Upper lobe of right lung (tissue), 1 donor: ENCODE results near the gene HNRNPA2B1. TPM values are rescaled to one million over a fixed set of nuclear protein-coding genes. Genes with fewer than 3 reads are reported as not detected.
"Not testable (repeated sequence)": the region's sequence is repeated elsewhere in the genome, so short reads cannot be mapped to it uniquely, and the experiment has no call there.

Experiments used
- ATAC-seq: fragments of 200-7000 bp; cut with Tn5 transposase; one replicate; pipeline ENCODE4 v1.9.1; 2020; ENCODE audit warnings: mild to moderate bottlenecking, moderate library complexity
- DNase-seq: peaks from one replicate; pipeline ENCODE4 v3.0.0-alpha.2; 2020
- H3K27ac ChIP-seq: fragments of 200-600 bp; one replicate; pipeline ENCODE4 v1.8.0; 2022
- H3K27me3 ChIP-seq: fragments of 200-600 bp; one replicate; pipeline ENCODE4 v1.8.0; 2022; ENCODE audit warnings: mild to moderate bottlenecking
- H3K36me3 ChIP-seq: fragments of 200-600 bp; one replicate; pipeline ENCODE4 v1.8.0; 2022
- H3K4me1 ChIP-seq: fragments of 200-600 bp; one replicate; pipeline ENCODE4 v1.8.0; 2022
- H3K4me3 ChIP-seq: fragments of 200-600 bp; one replicate; pipeline ENCODE4 v1.8.0; 2022; ENCODE audit warnings: mild to moderate bottlenecking
- H3K9me3 ChIP-seq: fragments of 200-600 bp; one replicate; pipeline ENCODE4 v1.8.0; 2022
- intact Hi-C: fragments of 100-400 bp; cut with DNase I; formaldehyde crosslinking; loops from one replicate; pipeline ENCODE4 v1.11.0; 2022
- total RNA-seq: library from RNA; stranded (reverse); fragmentation: NEBNext Ultra II Directional; extraction: Animal tissue kit (Norgen Biotek cat#: 25700); gene quantifications from one replicate; pipeline ENCODE4 v1.2.1, GENCODE V29; 2021
- TF ChIP-seq, protein P1 (sequence below): fragments of 200-600 bp; IDR thresholded peaks from one replicate; pipeline ENCODE4 v1.8.0; 2022; ENCODE audit warnings: antibody characterized with exemption
- donor health status: DM: no; HTN: yes; CAD: no; lungs with severe emphysema.

Gene HNRNPA2B1
- total RNA-seq, 1 donor from 2014 or later: 343 TPM

DNA sequence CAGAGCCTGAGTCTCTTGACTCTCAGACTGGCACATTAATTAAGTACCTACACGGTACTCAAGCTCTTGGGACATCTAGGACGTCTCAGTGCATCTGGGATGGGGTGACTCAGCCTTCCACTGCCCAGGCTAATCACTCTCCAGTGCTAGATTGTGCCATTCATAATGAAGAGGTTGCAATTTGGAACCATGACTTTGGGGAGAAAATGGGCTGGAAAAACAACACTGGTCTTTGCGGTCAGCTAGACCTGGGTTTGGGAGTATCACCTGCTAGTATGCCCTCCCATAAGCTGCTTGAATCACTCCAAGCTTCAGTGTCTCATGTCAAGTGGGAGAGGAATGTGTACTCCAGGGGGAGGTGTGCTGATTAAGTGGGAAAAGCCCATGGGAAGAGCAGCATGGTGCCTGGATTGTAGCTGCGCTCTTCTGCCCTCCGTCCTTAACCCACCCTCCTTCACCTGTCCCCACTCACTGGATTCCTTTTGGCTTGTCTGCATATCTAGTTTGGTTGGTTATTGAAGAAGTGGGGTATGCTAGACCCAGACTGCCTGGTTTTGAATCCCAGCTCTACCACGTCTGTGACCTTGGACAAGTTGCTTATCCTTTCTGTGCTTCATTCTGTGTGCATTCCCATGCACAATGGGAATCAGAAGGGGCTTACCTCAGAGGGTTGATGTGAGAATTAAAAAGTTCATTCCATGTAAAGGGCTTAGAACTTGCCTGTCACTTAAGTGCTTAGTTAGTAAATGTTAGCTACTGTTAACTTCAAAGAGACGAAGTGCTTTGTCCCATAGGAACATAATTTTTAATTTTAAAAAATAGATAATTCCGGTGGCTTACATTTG is 44.8 kb downstream of the HNRNPA2B1 start:
- no peaks in the 10 kb centered on the region for H3K27me3 ChIP-seq
- intact Hi-C loops: no loop called here
- peak overlapping the region; percentile 51 for H3K27ac ChIP-seq
- peak; percentile 21 for ATAC-seq
- peak overlapping the region; percentile 21 for H3K4me3 ChIP-seq
- TF ChIP-seq, protein P1, sequence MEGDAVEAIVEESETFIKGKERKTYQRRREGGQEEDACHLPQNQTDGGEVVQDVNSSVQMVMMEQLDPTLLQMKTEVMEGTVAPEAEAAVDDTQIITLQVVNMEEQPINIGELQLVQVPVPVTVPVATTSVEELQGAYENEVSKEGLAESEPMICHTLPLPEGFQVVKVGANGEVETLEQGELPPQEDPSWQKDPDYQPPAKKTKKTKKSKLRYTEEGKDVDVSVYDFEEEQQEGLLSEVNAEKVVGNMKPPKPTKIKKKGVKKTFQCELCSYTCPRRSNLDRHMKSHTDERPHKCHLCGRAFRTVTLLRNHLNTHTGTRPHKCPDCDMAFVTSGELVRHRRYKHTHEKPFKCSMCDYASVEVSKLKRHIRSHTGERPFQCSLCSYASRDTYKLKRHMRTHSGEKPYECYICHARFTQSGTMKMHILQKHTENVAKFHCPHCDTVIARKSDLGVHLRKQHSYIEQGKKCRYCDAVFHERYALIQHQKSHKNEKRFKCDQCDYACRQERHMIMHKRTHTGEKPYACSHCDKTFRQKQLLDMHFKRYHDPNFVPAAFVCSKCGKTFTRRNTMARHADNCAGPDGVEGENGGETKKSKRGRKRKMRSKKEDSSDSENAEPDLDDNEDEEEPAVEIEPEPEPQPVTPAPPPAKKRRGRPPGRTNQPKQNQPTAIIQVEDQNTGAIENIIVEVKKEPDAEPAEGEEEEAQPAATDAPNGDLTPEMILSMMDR: no peak
- DNase-seq: no peak
- no peaks in the 10 kb centered on the region for H3K9me3 ChIP-seq
- H3K36me3 ChIP-seq: no peaks in the 10 kb centered on the region
- H3K4me1 ChIP-seq: peaks cover 40% of the 10 kb centered on the region

DNA sequence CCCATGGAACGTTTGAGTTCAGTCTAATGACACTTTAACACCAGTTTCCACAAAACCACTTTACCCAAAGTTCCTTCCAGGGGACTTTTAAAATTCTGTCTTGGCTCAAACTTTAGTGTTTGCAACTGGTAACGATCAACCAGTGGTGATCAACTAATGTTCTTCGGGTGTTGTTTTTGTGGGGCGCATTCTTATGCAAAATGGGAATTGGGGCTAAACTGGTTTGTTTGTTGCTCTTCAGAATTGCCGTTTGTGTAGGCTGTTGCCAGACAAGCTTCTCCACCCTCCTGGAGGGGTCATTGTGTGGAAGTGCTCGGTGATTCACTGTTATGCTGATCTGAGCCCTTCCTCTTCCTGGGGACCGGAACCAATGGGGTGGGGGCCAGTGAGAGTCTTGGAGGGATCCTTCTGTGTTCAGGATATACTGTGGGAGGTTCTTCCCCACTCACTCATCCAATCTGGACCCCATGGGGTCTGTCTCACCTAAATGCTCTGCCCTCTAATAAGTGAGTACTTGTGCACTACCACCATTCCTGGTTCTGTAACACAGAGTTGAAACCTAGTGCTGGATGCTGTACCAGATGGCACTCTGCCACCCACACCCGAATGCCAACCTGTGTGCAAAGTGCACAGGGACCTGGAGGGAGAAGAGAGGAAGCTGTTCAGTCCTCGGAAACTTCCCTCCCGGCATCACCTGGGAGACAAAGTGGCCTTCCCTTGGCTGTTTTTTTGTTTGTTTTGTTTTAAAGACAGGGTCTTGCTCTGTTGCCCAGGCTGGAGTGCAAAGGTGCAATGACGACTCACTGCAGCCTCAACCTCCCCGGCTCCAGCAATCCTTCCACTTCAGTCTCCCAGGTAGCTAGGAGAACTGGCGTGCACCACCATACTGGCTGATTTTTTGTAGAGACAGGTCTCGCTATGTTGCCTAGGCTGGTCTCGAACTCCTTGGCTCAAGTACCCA is 46.4 kb downstream of the HNRNPA2B1 start:
- intact Hi-C loops: no loop called here
- TF ChIP-seq, protein P1: no peak
- Histone ChIP-seq H3K4me3 (peak overlapping the region; percentile 61), H3K9me3 (no peaks in the 10 kb centered on the region), H3K27ac (no peak overlapping the region), H3K4me1 (peaks cover 40% of the 10 kb centered on the region), H3K27me3 (no peaks in the 10 kb centered on the region), H3K36me3 (no peaks in the 10 kb centered on the region)
- ATAC-seq (peak; percentile 21), DNase-seq (no peak)

- no peak for DNase-seq
- ATAC-seq: no peak
- intact Hi-C loops: no loop called here
- no peaks in the 10 kb centered on the region for H3K9me3 ChIP-seq
- no peaks in the 10 kb centered on the region for H3K36me3 ChIP-seq
- peak overlapping the region; percentile 61 for H3K4me3 ChIP-seq
- H3K4me1 ChIP-seq: peaks cover 40% of the 10 kb centered on the region
- TF ChIP-seq, protein P1: no peak
- H3K27ac ChIP-seq: no peak overlapping the region
- H3K27me3 ChIP-seq: no peaks in the 10 kb centered on the region
Observed at GRCh38 chr7:26153241-26153822, 47.2 kb downstream of the HNRNPA2B1 start.

DNA sequence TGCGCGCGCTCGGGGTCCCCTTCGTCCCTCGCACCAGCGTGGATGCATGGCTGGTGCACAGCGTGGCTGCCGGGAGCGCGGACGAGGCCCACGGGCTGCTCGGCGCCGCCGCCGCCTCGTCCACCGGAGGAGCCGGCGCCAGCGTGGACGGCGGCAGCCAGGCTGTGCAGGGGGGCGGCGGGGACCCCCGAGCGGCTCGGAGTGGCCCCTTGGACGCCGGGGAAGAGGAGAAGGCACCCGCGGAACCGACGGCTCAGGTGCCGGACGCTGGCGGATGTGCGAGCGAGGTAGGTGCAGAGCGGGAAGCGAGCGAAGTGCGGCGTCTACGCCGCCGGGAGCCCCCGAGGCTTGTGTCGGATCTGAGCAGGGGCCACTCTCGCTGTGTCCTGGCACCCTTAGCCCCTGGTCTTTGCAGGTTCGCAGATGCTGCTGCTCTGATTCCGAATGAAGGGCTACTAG is 47.7 kb downstream of the HNRNPA2B1 start:
- H3K27ac ChIP-seq, H3K9me3 ChIP-seq, H3K36me3 ChIP-seq, H3K27me3 ChIP-seq, DNase-seq, intact Hi-C loops: not testable (repeated sequence)
- Histone ChIP-seq H3K4me1 (peaks cover 40% of the 10 kb centered on the region), H3K4me3 (peak overlapping the region; percentile 61)
- ATAC-seq: peak; percentile 16

DNA sequence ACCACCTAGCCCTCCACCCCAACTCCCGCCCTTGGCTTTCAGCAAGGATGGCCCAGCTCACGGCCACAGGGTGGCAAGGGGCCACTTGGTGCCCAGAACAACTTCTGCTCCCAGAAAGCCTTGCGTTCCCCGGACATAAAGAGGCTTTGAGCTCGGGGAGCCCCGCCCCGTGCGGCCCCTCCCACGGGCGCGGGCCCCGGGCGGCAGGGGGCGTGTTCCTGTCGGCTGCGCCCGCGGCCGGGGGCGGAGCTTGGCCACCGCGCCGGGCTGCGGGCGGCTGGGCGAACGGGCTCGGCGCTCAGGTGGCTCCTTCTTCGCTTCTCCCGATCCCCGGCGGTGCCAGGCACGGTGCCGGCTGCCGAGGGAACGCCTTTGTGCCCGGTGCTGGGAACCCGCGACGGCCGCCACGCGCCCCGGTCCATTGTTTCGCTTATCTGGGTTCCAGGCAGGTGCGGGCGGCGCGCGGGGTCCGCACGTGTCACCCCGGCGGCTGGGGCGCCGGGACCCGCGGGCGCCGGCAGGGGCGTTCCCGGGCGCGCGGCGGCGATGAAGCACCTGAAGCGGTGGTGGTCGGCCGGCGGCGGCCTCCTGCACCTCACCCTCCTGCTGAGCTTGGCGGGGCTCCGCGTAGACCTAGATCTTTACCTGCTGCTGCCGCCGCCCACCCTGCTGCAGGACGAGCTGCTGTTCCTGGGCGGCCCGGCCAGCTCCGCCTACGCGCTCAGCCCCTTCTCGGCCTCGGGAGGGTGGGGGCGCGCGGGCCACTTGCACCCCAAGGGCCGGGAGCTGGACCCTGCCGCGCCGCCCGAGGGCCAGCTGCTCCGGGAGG is 48.4 kb downstream of the HNRNPA2B1 start, which contains the start of gene NFE2L3:
NFE2L3 (plus strand) TSS at position 246 of the 829 bp plus-strand sequence; CDS start at position 547, 301 bp downstream.
- Histone ChIP-seq H3K9me3 (no peaks in the 10 kb centered on the region), H3K4me3 (peak within 1 kb of the TSS; percentile 61), H3K4me1 (peaks cover 40% of the 10 kb centered on the region), H3K36me3 (no peaks in the 10 kb centered on the region), H3K27me3 (no peaks in the 10 kb centered on the region), H3K27ac (peak within 1 kb of the TSS; percentile 24)
- peak; percentile 95 for ATAC-seq
- TF ChIP-seq, protein P1: no peak
- intact Hi-C loops: no loop called here
- peak; percentile 91 for DNase-seq
